ENCODE data around the gene AURKAIP1. TPM values are rescaled to one million over a fixed set of nuclear protein-coding genes. Genes with fewer than 3 reads are reported as not detected.

Gene AURKAIP1
- 37.2 and 56.3 TPM in 2 replicates for total RNA-seq

DNA sequence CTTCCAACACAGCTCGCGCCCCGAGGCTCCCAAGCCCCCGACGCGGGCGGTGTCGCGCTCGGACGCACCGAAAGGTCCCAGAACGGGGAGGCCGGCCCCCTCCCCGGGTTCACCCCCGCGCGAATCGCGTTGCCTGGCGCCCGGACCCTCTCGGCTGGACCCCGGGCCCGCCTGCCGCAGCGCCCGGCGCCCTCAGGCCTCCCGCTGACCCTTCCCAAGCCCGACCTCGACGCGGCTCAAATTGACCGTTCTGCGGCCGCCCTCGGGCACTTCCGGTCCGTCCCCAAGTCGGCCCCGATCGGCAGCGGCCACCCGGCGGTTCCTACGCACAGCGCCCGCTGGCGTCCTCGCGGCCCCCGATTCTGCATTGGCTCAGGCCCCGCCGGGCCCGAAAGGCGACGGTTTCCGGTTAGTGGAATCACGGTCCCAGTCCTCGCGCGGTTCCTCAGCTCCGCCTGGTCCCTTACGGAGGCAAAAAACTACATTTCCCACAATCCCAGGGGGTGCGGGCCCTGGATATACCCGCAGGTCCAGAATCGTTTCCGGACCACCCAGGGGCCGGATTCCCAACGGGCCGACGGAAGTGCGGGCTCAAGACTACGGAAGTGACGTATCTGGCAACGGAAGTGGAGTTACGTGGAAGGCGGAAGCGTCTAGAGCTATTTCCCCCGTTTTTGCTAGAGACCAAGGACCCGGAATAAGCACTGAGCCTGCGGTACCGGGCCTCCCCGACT lies at the start of gene AURKAIP1:
AURKAIP1 (minus strand) TSS at position 279 of the 734 bp plus-strand sequence. CDS start 451 bp downstream, outside the sequence.

DNA sequence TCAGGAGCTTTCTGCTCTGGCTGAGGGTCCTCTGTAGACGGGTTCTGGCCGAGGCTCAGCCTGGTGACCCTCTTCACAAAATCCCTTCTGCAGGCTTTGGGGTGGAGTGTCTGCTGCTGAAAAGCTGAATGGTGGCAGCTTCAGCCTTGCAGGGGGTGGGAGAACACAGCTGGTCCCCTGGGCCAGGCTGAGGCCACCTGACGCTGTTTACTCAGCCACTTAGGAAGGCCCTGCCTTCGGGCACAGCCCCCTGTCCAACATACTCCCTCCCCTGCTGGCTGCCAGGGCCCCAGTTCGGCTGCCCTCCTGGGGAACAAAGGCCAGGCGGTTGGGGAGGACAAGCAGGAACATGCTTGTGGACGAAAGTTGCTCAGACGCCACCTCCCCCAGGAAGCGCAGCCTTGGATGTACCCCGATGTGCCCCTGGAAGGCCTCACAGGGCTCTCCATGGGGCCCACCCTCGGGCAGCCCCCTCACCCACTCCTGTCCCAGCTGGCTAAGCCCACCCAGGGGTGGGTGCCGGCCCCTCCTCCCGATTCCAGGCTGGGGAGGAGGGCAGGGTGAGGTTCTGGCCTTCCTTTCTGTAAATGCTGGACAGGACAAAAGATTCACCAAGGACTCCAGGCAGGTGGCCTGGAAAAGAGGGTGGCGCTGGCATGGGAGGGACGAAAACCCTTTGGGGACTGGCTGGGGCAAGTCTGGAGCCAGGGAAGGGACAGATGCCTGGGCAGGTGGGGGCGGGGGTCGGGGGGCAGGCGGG lies 46.3 kb upstream of the AURKAIP1 start, which contains the start of gene ANKRD65:
ANKRD65 (minus strand) TSS at position 130 of the 760 bp plus-strand sequence. CDS start 271 bp downstream, outside the sequence.

GRCh38 chr1:1406821-1407635 lies 32.0 kb upstream of the AURKAIP1 start, which contains the start of gene MRPL20:
TSS of gene MRPL20 (minus strand) at chr1:1407293. CDS start at chr1:1407217, 76 bp downstream.

DNA sequence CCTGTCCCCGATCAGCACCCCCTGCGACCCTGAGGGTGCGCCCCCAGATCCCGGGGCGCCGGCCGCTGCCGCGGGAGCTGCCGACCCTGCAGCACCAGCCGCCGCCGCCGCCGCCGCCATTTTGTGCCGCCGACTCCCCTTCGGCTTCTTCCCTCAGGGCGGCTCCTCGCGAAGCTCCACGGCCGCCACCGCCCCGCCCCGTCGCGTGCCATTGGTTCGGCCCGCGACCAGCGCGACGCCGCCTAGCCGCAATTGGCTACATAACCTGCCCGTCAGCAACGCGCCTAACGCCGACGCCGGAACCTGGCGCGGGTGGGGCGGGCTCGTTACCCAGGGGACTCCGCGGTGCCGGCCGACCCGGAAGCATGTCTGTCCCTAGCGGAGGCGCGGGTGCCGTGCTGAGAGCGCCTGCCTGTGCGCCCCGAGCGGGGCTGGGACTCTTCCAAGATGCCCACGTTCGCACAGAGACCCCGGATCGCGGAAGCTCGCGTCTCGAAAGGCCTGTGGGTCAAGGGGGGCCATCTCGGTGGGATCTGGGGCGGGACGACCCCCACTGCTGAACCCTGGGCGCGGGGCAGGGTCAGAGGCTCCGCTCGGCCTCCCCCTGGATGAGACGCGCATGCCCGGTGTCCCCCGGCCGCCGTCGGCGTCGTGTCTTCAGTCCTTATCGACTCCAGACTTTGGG lies 24.3 kb upstream of the AURKAIP1 start, which contains the start of gene CCNL2:
CCNL2 (minus strand) TSS at position 149 of the 685 bp plus-strand sequence; CDS start at position 120, 29 bp downstream.

GRCh38 chr1:1358433-1359271 lies 16.4 kb downstream of the AURKAIP1 start, which contains the start of gene MXRA8:
TSS of gene MXRA8 (minus strand) at chr1:1358555. CDS start at chr1:1358504, 51 bp downstream.

GRCh38 chr1:1349256-1350012 lies 25.6 kb downstream of the AURKAIP1 start, which contains the start of gene DVL1:
TSS of gene DVL1 (minus strand) at chr1:1349418. CDS start at chr1:1349065, 353 bp downstream.

DNA sequence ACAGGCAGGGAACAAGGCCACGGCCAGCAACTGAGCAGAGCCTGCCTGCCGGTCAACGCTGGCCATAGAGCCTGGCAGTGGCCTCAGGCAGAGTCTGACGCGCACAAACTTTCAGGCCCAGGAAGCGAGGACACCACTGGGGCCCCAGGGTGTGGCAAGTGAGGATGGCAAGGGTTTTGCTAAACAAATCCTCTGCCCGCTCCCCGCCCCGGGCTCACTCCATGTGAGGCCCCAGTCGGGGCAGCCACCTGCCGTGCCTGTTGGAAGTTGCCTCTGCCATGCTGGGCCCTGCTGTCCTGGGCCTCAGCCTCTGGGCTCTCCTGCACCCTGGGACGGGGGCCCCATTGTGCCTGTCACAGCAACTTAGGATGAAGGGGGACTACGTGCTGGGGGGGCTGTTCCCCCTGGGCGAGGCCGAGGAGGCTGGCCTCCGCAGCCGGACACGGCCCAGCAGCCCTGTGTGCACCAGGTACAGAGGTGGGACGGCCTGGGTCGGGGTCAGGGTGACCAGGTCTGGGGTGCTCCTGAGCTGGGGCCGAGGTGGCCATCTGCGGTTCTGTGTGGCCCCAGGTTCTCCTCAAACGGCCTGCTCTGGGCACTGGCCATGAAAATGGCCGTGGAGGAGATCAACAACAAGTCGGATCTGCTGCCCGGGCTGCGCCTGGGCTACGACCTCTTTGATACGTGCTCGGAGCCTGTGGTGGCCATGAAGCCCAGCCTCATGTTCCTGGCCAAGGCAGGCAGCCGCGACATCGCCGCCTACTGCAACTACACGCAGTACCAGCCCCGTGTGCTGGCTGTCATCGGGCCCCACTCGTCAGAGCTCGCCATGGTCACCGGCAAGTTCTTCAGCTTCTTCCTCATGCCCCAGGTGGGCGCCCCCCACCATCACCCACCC lies 43.7 kb downstream of the AURKAIP1 start, which contains the start of gene TAS1R3:
TAS1R3 (plus strand) TSS at position 213 of the 898 bp plus-strand sequence; CDS start at position 279, 66 bp downstream.

GRCh38 chr1:1324524-1325287 lies 50.3 kb downstream of the AURKAIP1 start, which contains the start of the genes CPTP and INTS11:
TSS of gene CPTP (plus strand) at chr1:1324802. CDS start at chr1:1326911, 2,109 bp downstream.
TSS of gene INTS11 (minus strand) at chr1:1324660. CDS start at chr1:1324608, 52 bp downstream.

Other genes with a start within 250 kb of the AURKAIP1 start
- not detected in 2 replicates for gene TTLL10, start 201.3 kb downstream of the AURKAIP1 start, total RNA-seq
- gene TNFRSF18, start 168.6 kb downstream of the AURKAIP1 start, total RNA-seq: 0.16 TPM in 1 of 2 replicates, not detected in the other
- 0.24 TPM in 1 of 2 replicates, not detected in the other for gene TNFRSF4, start 161.1 kb downstream of the AURKAIP1 start, total RNA-seq
- 112 and 134 TPM in 2 replicates for gene SDF4, start 143.2 kb downstream of the AURKAIP1 start, total RNA-seq
- gene B3GALT6, start 143.0 kb downstream of the AURKAIP1 start, total RNA-seq: 34.0 and 34.9 TPM in 2 replicates
- 0.36 and 1.1 TPM in 2 replicates for gene C1QTNF12, start 128.5 kb downstream of the AURKAIP1 start, total RNA-seq
- gene UBE2J2, start 101.4 kb downstream of the AURKAIP1 start, total RNA-seq: 41.2 and 44.0 TPM in 2 replicates
- 0.97 and 1.3 TPM in 2 replicates for gene SCNN1D, start 94.8 kb downstream of the AURKAIP1 start, total RNA-seq
- gene ACAP3, start 67.3 kb downstream of the AURKAIP1 start, total RNA-seq: 49.7 and 57.1 TPM in 2 replicates
- gene PUSL1, start 66.6 kb downstream of the AURKAIP1 start, total RNA-seq: 21.9 and 27.4 TPM in 2 replicates
- 56.1 and 62.1 TPM in 2 replicates for gene INTS11, start 50.5 kb downstream of the AURKAIP1 start, total RNA-seq
- gene CPTP, start 50.4 kb downstream of the AURKAIP1 start, total RNA-seq: 19.1 and 24.0 TPM in 2 replicates
- gene TAS1R3, start 43.9 kb downstream of the AURKAIP1 start, total RNA-seq: 0.32 and 0.36 TPM in 2 replicates
- gene DVL1, start 25.8 kb downstream of the AURKAIP1 start, total RNA-seq: 64.8 and 74.8 TPM in 2 replicates
- gene MXRA8, start 16.7 kb downstream of the AURKAIP1 start, total RNA-seq: 621 and 684 TPM in 2 replicates
- 126 and 152 TPM in 2 replicates for gene CCNL2, start 24.1 kb upstream of the AURKAIP1 start, total RNA-seq
- 47.4 and 54.9 TPM in 2 replicates for gene MRPL20, start 32.1 kb upstream of the AURKAIP1 start, total RNA-seq
- gene ANKRD65, start 46.1 kb upstream of the AURKAIP1 start, total RNA-seq: 0.81 and 0.85 TPM in 2 replicates
- 2.4 and 3.4 TPM in 2 replicates for gene VWA1, start 60.5 kb upstream of the AURKAIP1 start, total RNA-seq
- under 0.01 TPM in 2 replicates for gene ATAD3C, start 74.5 kb upstream of the AURKAIP1 start, total RNA-seq
- 12.8 and 18.0 TPM in 2 replicates for gene ATAD3B, start 96.6 kb upstream of the AURKAIP1 start, total RNA-seq
- 26.9 and 27.2 TPM in 2 replicates for gene ATAD3A, start 137.0 kb upstream of the AURKAIP1 start, total RNA-seq
- gene TMEM240, start 165.4 kb upstream of the AURKAIP1 start, total RNA-seq: 4.7 and 6.7 TPM in 2 replicates
- gene SSU72, start 199.7 kb upstream of the AURKAIP1 start, total RNA-seq: 75.3 and 79.8 TPM in 2 replicates
- gene FNDC10, start 224.9 kb upstream of the AURKAIP1 start, total RNA-seq: 2.4 and 2.6 TPM in 2 replicates
- gene MIB2, start 240.3 kb upstream of the AURKAIP1 start, total RNA-seq: 57.0 and 72.5 TPM in 2 replicates